WTC11 (cell line): ENCODE results near the gene PLXNC1. TPM values are rescaled to one million over a fixed set of nuclear protein-coding genes. Genes with fewer than 3 reads are reported as not detected.

Source experiments
- ATAC-seq: fragments of 200-7000 bp; cut with Tn5 transposase; 2 replicates; pipeline ENCODE4 v1.10.0; 2021; ENCODE audit warnings: mild to moderate bottlenecking, moderate library complexity
- CTCF ChIA-PET: fragments of 300-600 bp; sonication (Branson Sonifier 250); formaldehyde crosslinking; loops from one replicate; lab custom pipeline; 2021; ENCODE audit warnings: antibody characterized with exemption; lab: Charles Lee
- POLR2A ChIA-PET: fragments of 350-600 bp; sonication (Branson Sonifier 250); formaldehyde crosslinking; loops from one replicate; lab custom pipeline; 2021; ENCODE audit warnings: antibody characterized with exemption; lab: Charles Lee
- DNase-seq: peaks from one replicate; pipeline ENCODE4 v3.0.0; 2021; ENCODE audit warnings: low spot score
- H3K27ac Mint-ChIP-seq: 2 replicates; pipeline ENCODE4 v1.8.0; 2021; ENCODE audit warnings: mixed read lengths
- H3K27me3 Mint-ChIP-seq: 2 replicates; pipeline ENCODE4 v1.8.0; 2021; ENCODE audit warnings: low read depth, mild to moderate bottlenecking, moderate library complexity, mixed read lengths
- H3K36me3 Mint-ChIP-seq: 2 replicates; pipeline ENCODE4 v1.8.0; 2021; ENCODE audit warnings: mixed read lengths
- H3K4me1 Mint-ChIP-seq: 2 replicates; pipeline ENCODE4 v1.8.0; 2022; ENCODE audit warnings: mixed read lengths
- H3K4me3 Mint-ChIP-seq: 2 replicates; pipeline ENCODE4 v1.8.0; 2021; ENCODE audit warnings: mild to moderate bottlenecking, moderate library complexity, mixed read lengths
- H3K9me3 Mint-ChIP-seq: 2 replicates; pipeline ENCODE4 v1.8.0; 2021; ENCODE audit warnings: mixed read lengths
- AR ChIP-seq: fragments of 250-450 bp; sonication (Bioruptor Pico); IDR thresholded peaks from 2 replicates; pipeline ENCODE4 v1.9.0; 2021; ENCODE audit warnings: mild to moderate bottlenecking
- CBFB ChIP-seq: sonication (generic); formaldehyde crosslinking; IDR thresholded peaks from 2 replicates; pipeline ENCODE4 v1.8.1; 2022; ENCODE audit warnings: mild to moderate bottlenecking, low read depth, missing genetic modification reagents
- CREB1 ChIP-seq: sonication (generic); formaldehyde crosslinking; IDR thresholded peaks from 2 replicates; pipeline ENCODE4 v1.8.0; 2023; ENCODE audit warnings: mild to moderate bottlenecking, missing genetic modification reagents
- CREM ChIP-seq: sonication (generic); formaldehyde crosslinking; IDR thresholded peaks from 2 replicates; pipeline ENCODE4 v1.8.1; 2022; ENCODE audit warnings: mild to moderate bottlenecking, missing genetic modification reagents, moderate library complexity
- E2F4 ChIP-seq: sonication (generic); formaldehyde crosslinking; IDR thresholded peaks from 2 replicates; pipeline ENCODE4 v1.8.1; 2022; ENCODE audit warnings: low read depth, mild to moderate bottlenecking, moderate library complexity, missing genetic modification reagents, borderline replicate concordance
- E2F5 ChIP-seq: sonication (generic); formaldehyde crosslinking; IDR thresholded peaks from 2 replicates; pipeline ENCODE4 v1.8.1; 2022; ENCODE audit warnings: mild to moderate bottlenecking, moderate library complexity, missing genetic modification reagents
- ERG ChIP-seq: fragments of 250-450 bp; sonication (Bioruptor Pico); IDR thresholded peaks from 2 replicates; pipeline ENCODE4 v1.8.0; 2021; ENCODE audit warnings: mild to moderate bottlenecking
- ESRRA ChIP-seq: sonication (generic); formaldehyde crosslinking; IDR thresholded peaks from 2 replicates; pipeline ENCODE4 v1.8.1; 2022; ENCODE audit warnings: mild to moderate bottlenecking, missing genetic modification reagents, borderline replicate concordance
- HMGA2 ChIP-seq: fragments of 250-450 bp; sonication (Bioruptor Pico); IDR thresholded peaks from 2 replicates; pipeline ENCODE4 v1.4.0; 2021; ENCODE audit warnings: mild to moderate bottlenecking, moderate library complexity
- HMGXB4 ChIP-seq: sonication (generic); formaldehyde crosslinking; IDR thresholded peaks from 2 replicates; pipeline ENCODE4 v1.8.1; 2023; ENCODE audit warnings: mild to moderate bottlenecking, moderate library complexity, missing genetic modification reagents
- NR1H2 ChIP-seq: sonication (generic); formaldehyde crosslinking; IDR thresholded peaks from 2 replicates; pipeline ENCODE4 v1.9.0; 2021; ENCODE audit warnings: mild to moderate bottlenecking, moderate library complexity, missing genetic modification reagents
- NR2C2 ChIP-seq: sonication (generic); formaldehyde crosslinking; IDR thresholded peaks from 2 replicates; pipeline ENCODE4 v1.8.0; 2022; ENCODE audit warnings: mild to moderate bottlenecking, missing genetic modification reagents
- NR3C1 ChIP-seq: sonication (generic); formaldehyde crosslinking; conservative IDR thresholded peaks from 2 replicates; pipeline ENCODE4 v1.8.1; 2023; ENCODE audit warnings: low read depth, mild to moderate bottlenecking, missing genetic modification reagents
- RELA ChIP-seq: sonication (generic); formaldehyde crosslinking; IDR thresholded peaks from 2 replicates; pipeline ENCODE4 v1.8.1; 2022; ENCODE audit warnings: missing genetic modification reagents, mild to moderate bottlenecking, borderline replicate concordance
- RORB ChIP-seq: fragments of 250-450 bp; sonication (Bioruptor Pico); IDR thresholded peaks from 2 replicates; pipeline ENCODE4 v1.9.0; 2021; ENCODE audit warnings: mild to moderate bottlenecking
- SMAD3 ChIP-seq: sonication (generic); formaldehyde crosslinking; IDR thresholded peaks from 2 replicates; pipeline ENCODE4 v1.8.0; 2022; ENCODE audit warnings: missing genetic modification reagents, mild to moderate bottlenecking, borderline replicate concordance
- SOX15 ChIP-seq: fragments of 250-450 bp; sonication (Bioruptor Pico); IDR thresholded peaks from 2 replicates; pipeline ENCODE4 v1.9.0; 2021; ENCODE audit warnings: mild to moderate bottlenecking
- USF2 ChIP-seq: sonication (generic); formaldehyde crosslinking; IDR thresholded peaks from 2 replicates; pipeline ENCODE4 v1.8.1; 2023; ENCODE audit warnings: mild to moderate bottlenecking, missing genetic modification reagents, moderate library complexity
- ZNF121 ChIP-seq: sonication (generic); formaldehyde crosslinking; IDR thresholded peaks from 2 replicates; pipeline ENCODE4 v1.8.0; 2023; ENCODE audit warnings: missing genetic modification reagents
- ZNF219 ChIP-seq: sonication (generic); formaldehyde crosslinking; IDR thresholded peaks from 2 replicates; pipeline ENCODE4 v1.8.0; 2023; ENCODE audit warnings: missing genetic modification reagents, mild to moderate bottlenecking, borderline replicate concordance
- ZNF232 ChIP-seq: sonication (generic); formaldehyde crosslinking; IDR thresholded peaks from 2 replicates; pipeline ENCODE4 v1.8.0; 2022; ENCODE audit warnings: mild to moderate bottlenecking, missing genetic modification reagents
- ZNF512 ChIP-seq: sonication (generic); formaldehyde crosslinking; IDR thresholded peaks from 2 replicates; pipeline ENCODE4 v1.8.1; 2022; ENCODE audit warnings: missing genetic modification reagents, borderline replicate concordance
- ZNF671 ChIP-seq: fragments of 250-450 bp; sonication (Bioruptor Pico); IDR thresholded peaks from 2 replicates; pipeline ENCODE4 v1.8.0; 2021; ENCODE audit warnings: mild to moderate bottlenecking
- total RNA-seq: library from RNA; stranded (reverse); gene quantifications from 3 replicates; pipeline ENCODE4 v1.2.3, GENCODE V29; 2021

PLXNC1 gene
- total RNA-seq, 1 experiment from 2014 or later, result 3.1 TPM

GRCh38 chr12:94255006-94255405, 106.6 kb downstream of the PLXNC1 start:
- DNase-seq, result no peak
- ChIA-PET CTCF (no interaction called here), POLR2A (no interaction called here)
- no peaks in the 10 kb centered on the region for H3K9me3 Mint-ChIP-seq
- TF ChIP-seq SMAD3 (CRISPR knock-in tag) (no peak), ZNF232 (no peak), CREM (no peak), ERG (CRISPR knock-in tag) (no peak), ZNF219 (CRISPR knock-in tag) (no peak), RORB (CRISPR knock-in tag) (no peak)
- TF ChIP-seq, all 79 proteins: peak for 0
- H3K27ac Mint-ChIP-seq, result no peak overlapping the region
- H3K4me3 Mint-ChIP-seq, result no peak overlapping the region
- no peak for ATAC-seq
- H3K27me3 Mint-ChIP-seq, result no peaks in the 10 kb centered on the region
- H3K4me1 Mint-ChIP-seq, result peaks cover 34% of the 10 kb centered on the region
- H3K36me3 Mint-ChIP-seq, result no peaks in the 10 kb centered on the region

- Mint-ChIP-seq H3K9me3 (no peaks in the 10 kb centered on the region), H3K27me3 (no peaks in the 10 kb centered on the region), H3K4me3 (no peak overlapping the region), H3K27ac (no peak overlapping the region), H3K4me1 (peaks cover 35% of the 10 kb centered on the region), H3K36me3 (peaks cover under 1% of the 10 kb centered on the region; the same call in 1 of the 2 replicates)
- TF ChIP-seq CBFB, result no peak
- no peak for TF ChIP-seq CREM
- TF ChIP-seq ESRRA, result no peak
- TF ChIP-seq ZNF121, result no peak
- no peak for TF ChIP-seq SOX15 (CRISPR knock-in tag)
- TF ChIP-seq NR2C2 (CRISPR knock-in tag), result no peak
- TF ChIP-seq HMGA2, result no peak
- no peak for TF ChIP-seq ZNF232
- no peak for TF ChIP-seq HMGXB4 (CRISPR knock-in tag)
- no peak for TF ChIP-seq ZNF671
- no peak for TF ChIP-seq NR3C1 (CRISPR knock-in tag)
- no peak for TF ChIP-seq AR (CRISPR knock-in tag)
- TF ChIP-seq RELA (CRISPR knock-in tag), result no peak
- no peak for TF ChIP-seq NR1H2 (CRISPR knock-in tag)
- TF ChIP-seq E2F5 (CRISPR knock-in tag), result no peak
- no peak for TF ChIP-seq CREB1 (CRISPR knock-in tag)
- TF ChIP-seq USF2 (CRISPR knock-in tag), result no peak
- TF ChIP-seq E2F4 (CRISPR knock-in tag), result no peak
- TF ChIP-seq ZNF512 (CRISPR knock-in tag), result no peak
- ChIA-PET CTCF (interaction anchor here (0.7 kb wide), 1 partner anchor 111 kb away, joined by 3 read pairs; no protein-coding TSS in a partner anchor), POLR2A (no interaction called here)
- no peak for DNase-seq
- no peak for ATAC-seq
Measured at GRCh38 chr12:94255428-94255827, 107.1 kb downstream of the PLXNC1 start.
